HG02763 (cell line): ENCODE measurements around the gene RAI1.

Experiments used
- ATAC-seq: cut with Tn5 transposase; IDR thresholded peaks from one replicate; pipeline ENCODE4 v1.9.1; 2021; ENCODE audit warnings: mild to moderate bottlenecking, moderate library complexity; ENCODE audit not compliant: unreplicated experiment

The RAI1 gene

GRCh38 chr17:17765359-17766076 is 84.3 kb downstream of the RAI1 start:
- ATAC-seq: no peak

GRCh38 chr17:17766077-17766743 is 85.0 kb downstream of the RAI1 start:
- ATAC-seq: no peak

DNA sequence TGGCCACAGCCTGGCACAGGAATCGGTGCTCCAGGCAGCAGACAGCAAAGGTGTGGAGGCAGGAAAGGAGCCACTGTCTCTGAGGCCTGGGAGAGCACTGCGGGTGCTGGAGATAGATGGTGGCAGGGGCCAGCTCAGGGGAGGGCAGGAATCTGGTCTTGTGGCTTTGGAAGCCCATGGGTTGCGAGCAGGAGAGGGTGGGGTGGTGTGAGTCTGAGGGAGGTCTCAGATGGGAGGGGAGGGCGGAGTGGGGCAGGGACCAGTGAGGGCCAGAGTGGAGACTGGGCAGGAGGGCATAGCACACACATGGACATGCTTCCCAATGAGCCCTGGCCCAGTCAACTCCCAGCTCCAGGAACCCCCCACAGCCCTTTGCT is 85.5 kb downstream of the RAI1 start:
- no peak for ATAC-seq

GRCh38 chr17:17767154-17767869 is 86.1 kb downstream of the RAI1 start:
- ATAC-seq: no peak

- no peak for ATAC-seq
Observed at GRCh38 chr17:17767887-17768418, 86.7 kb downstream of the RAI1 start.

GRCh38 chr17:17768424-17769088 is 87.3 kb downstream of the RAI1 start:
- no peak for ATAC-seq

DNA sequence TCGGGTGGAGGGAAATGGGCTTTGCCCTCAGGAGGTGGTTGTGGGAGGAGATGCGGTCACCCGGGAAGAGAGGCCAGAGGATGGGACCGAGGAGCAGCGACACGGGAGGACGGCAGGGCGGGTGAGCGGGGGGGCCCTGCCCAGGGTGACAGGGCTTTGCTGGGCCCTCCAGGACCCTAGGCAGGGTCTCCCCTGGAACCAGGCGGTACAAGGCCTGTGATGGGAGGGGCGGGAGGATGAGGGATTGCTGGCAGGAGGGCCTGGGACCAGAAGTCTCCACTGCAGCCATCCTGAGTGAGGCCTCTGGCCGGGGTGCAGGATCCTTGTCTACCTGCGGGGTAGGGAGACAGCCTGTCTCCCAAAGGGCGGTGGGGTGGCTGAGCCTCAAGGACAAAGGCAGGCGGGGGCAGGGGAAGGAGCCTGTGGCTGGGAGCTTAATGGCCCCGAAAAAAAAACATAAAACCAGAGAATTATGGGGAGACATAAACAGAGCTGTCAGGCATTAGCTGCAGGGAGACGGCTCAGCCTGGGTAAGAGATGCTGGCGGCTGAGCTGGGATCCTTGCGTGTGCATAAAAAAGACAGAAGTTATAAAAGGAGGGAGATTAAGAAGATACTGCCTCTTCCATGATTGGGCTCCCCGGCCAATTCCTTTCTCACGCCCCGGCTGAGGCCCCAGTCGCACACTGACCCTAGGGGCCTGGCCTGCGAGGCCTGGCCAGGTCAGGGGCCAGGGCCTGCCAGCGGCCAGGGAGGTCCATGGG is 88.8 kb downstream of the RAI1 start:
- ATAC-seq: no peak

DNA sequence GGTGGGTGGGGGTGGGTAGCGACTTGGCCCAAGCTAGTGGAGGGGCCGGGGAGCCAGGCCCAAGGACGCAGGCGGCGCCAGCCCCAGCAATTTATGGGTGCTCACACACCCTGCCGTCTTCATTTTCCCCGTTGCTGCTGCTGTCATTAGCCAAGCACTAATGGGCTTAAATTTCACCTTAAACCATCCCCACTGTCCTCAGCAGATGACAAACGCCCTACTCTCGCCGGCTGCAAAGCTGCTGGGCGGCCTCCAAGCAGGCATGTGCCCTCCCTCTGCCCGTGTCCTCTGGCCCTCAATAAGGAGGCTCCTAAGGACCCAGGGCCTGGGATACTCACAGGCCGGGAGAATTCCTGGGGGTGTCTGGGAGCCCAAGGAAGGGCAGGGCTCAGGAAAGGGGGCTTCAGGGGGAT is 89.4 kb downstream of the RAI1 start:
- ATAC-seq: no peak

DNA sequence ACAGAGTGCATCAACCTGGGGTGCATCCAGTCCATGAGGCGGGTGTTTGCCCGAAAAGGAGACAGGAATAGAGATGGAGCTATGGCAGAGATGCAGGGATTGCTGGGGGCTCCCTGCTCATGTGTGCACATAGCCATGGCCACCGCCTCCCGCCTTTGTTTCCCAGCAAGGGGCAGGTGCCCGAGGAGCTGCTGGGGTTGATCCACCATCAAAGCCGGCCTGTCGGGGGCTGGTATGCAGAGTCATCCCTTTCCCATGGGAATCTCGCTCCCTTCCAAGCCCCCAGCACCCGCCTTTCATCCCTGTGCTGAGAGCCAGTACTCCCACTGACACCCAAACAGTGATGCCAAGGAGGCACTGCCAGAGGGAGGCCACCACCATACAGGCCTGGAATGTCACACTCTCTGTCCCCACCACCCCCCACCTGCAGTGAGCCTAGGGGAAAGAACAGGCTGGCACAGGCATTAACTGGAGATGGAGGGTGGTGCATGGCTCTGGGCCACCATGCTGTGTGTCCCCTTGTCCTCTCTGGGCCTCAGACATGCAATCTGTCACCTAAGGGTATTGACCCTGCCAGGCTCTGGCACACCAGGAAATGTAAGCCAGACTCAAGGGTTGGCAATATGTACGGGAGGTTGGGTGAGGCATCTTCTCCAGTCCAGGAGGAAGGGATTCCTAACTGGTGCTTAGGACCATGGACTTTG is 90.4 kb downstream of the RAI1 start:
- no peak for ATAC-seq

- ATAC-seq: no peak
Observed at GRCh38 chr17:17772231-17772630, 91.0 kb downstream of the RAI1 start.

- ATAC-seq: no peak
Observed at GRCh38 chr17:17774009-17774881, 93.0 kb downstream of the RAI1 start.

GRCh38 chr17:17776889-17777288 is 95.6 kb downstream of the RAI1 start:
- ATAC-seq: no peak

DNA sequence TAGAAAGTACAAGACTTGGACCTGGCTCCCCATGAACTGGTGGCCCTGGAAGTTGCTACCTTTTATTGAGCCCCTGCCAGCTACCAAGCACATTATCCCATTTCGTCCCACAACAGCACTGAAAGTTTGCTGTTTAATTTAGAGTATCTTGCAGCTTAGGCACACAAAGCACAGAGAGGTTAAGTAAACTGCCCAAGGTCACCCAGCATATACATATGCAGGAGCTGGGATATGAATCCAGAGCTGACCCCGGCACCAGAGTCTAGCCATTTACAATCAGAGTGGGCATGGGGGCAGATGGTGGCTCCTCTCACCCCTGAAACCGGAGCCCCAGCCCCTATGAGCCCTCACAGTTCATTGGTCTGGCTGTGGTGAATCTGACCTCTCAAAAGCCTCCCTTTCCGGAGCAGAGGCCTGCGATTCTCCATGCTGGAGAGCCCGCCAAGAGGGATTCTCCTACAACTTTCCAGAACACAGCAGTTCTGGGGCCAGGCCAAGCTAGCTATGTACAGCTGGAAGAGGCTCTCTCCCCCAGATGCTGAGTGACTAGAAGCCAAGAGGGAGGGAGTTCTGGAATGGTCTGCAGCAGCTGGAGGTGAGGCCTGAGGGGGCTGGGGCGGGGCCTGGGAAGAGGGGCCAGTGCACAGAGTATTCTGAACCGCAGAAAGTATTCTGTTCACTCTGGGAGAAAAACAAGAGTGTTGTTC is 97.2 kb downstream of the RAI1 start:
- ATAC-seq: no peak

DNA sequence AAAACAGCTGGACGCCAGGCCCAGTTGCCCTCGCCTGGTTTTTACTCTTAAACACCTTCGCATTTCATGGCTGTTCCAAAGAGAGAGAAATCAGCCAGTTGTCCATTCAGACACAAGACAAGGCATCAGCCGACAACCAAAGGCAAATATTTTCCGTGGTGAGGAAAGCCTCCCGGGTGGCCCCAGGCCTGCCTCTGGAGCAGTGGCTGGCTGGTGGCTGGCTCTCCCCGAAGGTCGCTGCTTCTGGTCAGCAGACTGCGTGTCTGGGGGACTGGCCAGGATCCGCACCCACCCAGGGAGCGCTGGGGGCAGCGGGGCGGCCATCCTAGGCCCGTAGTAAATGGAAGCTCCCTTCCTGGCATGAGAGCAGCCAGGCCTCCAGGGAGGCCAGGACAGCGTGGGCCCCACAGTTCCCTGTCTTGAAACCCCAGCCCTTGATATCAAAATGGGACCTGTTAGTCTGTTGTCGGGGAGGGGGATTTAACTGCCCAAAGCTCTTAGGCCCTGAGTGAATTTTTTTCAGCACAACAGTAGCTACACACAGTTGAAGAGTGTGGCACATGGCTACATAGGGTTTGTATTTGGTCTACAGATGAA is 97.9 kb downstream of the RAI1 start:
- ATAC-seq: no peak

DNA sequence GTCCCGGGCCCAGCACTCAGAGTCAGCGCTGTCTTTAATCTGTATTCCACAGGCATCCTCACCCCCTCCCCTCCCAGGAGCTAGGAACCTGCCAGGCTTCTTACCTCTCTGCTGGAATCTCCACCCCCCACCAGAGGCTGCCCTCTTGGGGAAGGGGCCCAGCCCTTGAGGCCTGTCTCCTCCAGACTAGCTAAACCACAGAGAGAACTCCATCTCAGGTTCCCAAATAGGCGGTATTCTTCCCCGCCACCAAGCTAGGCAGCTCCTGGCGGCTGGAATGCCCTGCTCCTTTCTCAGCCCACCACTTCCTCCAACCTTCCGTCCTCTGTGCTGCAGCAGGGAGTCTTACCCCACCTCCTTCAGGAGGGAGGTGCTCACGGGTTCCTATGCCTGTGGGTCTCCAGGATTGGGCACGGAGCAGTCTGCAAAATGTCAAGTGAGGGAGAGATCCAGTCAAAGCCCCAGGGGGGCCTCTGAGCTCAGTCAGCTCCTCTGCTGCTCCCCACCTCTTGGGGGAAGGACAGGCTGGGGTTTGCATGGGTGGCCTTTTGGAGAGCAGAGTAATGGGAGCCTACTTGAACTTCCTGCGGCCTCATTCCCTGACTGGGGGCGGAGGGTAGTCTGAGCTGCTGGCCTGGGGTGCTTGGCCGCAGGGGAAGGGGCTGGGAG is 99.8 kb downstream of the RAI1 start:
- ATAC-seq: no peak

- no peak for ATAC-seq
Observed at GRCh38 chr17:17781591-17782496, 100.6 kb downstream of the RAI1 start.
